ENCODE results near the gene PDIA2.

DNA sequence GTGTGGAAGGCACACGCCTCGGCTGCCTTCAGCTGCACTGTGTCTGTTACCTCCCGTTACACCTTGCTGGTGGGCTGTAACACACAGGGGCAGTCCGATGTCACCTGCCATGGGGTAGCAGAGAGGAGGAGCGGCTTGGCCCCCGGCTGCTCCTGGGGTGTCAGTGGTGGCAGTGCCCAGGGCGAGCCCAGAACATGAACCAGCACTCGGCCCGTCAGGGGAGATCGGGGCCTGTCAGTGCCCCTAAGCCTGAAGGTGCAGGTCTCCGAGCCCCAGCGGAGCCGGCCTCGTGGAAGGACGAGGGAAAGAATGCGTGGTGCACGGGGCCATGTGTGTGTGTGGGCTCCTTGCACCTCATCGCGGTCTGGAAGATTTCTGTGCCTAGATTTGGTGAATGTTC, 22.6 kb upstream of the PDIA2 start:
- TF ChIP-seq, protein P1, sequence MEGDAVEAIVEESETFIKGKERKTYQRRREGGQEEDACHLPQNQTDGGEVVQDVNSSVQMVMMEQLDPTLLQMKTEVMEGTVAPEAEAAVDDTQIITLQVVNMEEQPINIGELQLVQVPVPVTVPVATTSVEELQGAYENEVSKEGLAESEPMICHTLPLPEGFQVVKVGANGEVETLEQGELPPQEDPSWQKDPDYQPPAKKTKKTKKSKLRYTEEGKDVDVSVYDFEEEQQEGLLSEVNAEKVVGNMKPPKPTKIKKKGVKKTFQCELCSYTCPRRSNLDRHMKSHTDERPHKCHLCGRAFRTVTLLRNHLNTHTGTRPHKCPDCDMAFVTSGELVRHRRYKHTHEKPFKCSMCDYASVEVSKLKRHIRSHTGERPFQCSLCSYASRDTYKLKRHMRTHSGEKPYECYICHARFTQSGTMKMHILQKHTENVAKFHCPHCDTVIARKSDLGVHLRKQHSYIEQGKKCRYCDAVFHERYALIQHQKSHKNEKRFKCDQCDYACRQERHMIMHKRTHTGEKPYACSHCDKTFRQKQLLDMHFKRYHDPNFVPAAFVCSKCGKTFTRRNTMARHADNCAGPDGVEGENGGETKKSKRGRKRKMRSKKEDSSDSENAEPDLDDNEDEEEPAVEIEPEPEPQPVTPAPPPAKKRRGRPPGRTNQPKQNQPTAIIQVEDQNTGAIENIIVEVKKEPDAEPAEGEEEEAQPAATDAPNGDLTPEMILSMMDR (IDR thresholded peaks at IDR 0.05), result no peak
- no peak for TF ChIP-seq POLR2A (IDR thresholded peaks at IDR 0.05)
- TF ChIP-seq EP300 (IDR thresholded peaks at IDR 0.05), result no peak
